Measurements from ENCODE around the gene FTO. TPM values are rescaled to one million over a fixed set of nuclear protein-coding genes. Genes with fewer than 3 reads are reported as not detected.

FTO gene
- total RNA-seq, 4 donors from 2014 or later = 98.1 to 127 (median 109) TPM

DNA sequence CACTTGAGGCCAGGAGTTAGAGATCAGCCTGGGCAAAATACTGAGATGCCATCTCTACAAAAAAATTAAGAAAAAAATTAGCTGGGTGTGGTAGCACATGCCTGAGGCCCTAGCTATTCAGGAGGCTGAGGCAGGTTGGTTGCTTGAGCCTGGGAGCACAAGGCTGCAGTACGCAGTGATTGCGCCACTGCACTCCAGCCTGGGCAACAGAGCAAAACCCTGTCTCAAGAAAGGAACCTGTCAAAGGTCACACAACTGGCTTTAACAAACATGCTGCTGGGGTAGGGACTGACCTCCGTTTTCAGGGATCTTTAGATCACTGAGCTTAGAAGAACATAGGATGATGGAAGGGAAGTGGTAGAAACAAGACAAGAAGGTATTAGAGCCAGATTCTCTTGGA, 487.6 kb downstream of the FTO start:
- Histone ChIP-seq H3K4me1 (peaks cover 0 to 6% (median 0%) of the 10 kb centered on the region in 4 donors), H3K4me3 (no peak overlapping the region), H3K9me3 (peaks cover 0 to 19% (median 0%) of the 10 kb centered on the region in 4 donors), H3K27ac (no peak overlapping the region), H3K36me3 (no peaks in the 10 kb centered on the region), H3K27me3 (no peaks in the 10 kb centered on the region)
- TF ChIP-seq POLR2A (IDR thresholded peaks at IDR 0.05) (no peak), EP300 (IDR thresholded peaks at IDR 0.05) (no peak)
- TF ChIP-seq, protein P1, sequence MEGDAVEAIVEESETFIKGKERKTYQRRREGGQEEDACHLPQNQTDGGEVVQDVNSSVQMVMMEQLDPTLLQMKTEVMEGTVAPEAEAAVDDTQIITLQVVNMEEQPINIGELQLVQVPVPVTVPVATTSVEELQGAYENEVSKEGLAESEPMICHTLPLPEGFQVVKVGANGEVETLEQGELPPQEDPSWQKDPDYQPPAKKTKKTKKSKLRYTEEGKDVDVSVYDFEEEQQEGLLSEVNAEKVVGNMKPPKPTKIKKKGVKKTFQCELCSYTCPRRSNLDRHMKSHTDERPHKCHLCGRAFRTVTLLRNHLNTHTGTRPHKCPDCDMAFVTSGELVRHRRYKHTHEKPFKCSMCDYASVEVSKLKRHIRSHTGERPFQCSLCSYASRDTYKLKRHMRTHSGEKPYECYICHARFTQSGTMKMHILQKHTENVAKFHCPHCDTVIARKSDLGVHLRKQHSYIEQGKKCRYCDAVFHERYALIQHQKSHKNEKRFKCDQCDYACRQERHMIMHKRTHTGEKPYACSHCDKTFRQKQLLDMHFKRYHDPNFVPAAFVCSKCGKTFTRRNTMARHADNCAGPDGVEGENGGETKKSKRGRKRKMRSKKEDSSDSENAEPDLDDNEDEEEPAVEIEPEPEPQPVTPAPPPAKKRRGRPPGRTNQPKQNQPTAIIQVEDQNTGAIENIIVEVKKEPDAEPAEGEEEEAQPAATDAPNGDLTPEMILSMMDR (IDR thresholded peaks at IDR 0.05) = no peak
- no peak for DNase-seq (ENCODE audit: low spot score in 2 of 2)
- 71 to 75% methylated on average over 3 of the region's 3 CpGs for WGBS, 2 donors

DNA sequence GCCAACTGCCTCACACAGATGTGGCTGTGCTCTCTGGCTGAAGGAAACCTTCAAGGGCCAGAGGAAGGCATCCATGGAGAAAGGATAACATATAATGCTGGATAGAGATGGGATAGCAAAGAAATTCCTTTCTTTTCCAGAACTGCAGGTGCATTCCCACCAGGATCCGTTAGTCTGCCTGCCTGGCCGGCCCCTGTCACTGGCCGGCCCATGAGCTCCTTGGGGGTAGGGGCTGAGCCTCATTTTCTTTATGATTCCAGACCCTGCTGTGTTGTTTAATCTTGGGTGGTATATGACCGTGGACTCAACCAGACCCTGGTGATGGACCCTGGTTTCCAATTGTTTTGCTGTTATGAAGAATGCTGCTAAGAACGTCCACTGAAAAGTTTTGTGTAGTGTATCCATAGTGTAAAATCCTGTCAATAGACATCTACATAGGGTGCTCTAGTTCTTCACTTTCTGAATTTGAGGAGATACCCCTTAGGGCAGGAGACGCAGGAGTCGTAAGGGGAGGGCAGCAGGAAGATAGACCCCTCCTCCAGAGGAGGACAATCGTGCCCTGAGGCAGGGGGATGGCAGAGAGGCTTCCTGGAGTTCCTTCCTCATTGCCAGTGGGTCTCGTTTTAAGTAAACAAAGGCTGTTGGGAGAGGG, 489.2 kb downstream of the FTO start:
- DNase-seq (ENCODE audit: low spot score in 2 of 2) = no peak
- peaks cover 0 to 6% (median 0%) of the 10 kb centered on the region in 4 donors for H3K4me1 ChIP-seq
- H3K27me3 ChIP-seq = no peaks in the 10 kb centered on the region
- no peaks in the 10 kb centered on the region for H3K36me3 ChIP-seq
- TF ChIP-seq POLR2A (IDR thresholded peaks at IDR 0.05) = no peak
- no peak for TF ChIP-seq EP300 (IDR thresholded peaks at IDR 0.05)
- TF ChIP-seq, protein P1 (IDR thresholded peaks at IDR 0.05) = no peak
- H3K9me3 ChIP-seq = peaks cover 0 to 19% (median 0%) of the 10 kb centered on the region in 4 donors
- WGBS, 2 donors = 49 to 62% methylated on average over 9 of the region's 9 CpGs
- peak overlapping the region in 1 of 4 donors; percentile 75 for H3K27ac ChIP-seq
- peak overlapping the region in 1 of 4 donors; percentile 30 for H3K4me3 ChIP-seq

DNA sequence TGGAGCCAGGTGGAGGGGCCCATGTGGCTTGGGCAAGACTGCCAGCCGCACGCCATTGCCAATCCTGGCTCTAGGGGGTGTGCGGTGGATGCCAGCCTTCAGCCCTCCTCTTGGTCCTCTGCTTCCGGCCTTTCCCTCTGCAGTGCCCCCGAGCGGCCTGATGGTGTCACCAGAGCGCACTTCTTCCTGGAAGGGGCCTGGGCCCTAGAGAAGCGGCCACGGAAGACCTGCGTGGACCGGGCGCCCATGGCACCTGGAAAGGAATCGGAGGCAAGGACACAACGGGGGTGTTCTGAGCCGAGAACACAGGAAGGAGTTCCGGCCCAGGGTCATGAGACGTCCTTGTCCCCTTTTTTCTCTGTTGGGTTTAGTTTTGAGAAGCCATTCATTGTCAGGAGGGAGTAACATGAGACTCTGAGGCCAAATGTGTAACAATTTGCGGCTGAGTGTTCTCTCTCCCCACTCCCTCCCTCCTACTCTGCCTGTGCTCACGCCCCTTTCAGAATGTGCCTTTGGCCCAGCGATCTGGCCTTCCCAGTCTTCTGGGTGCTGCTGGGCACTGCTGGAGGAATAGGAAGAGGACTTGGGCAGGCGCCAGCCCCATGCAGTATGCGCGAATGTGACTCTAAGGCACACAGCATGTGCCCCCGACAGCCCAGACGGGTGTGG, 489.8 kb downstream of the FTO start:
- Histone ChIP-seq H3K9me3 (peaks cover 0 to 19% (median 0%) of the 10 kb centered on the region in 4 donors), H3K4me1 (peaks cover 0 to 6% (median 0%) of the 10 kb centered on the region in 4 donors), H3K36me3 (no peaks in the 10 kb centered on the region), H3K27ac (peak overlapping the region in 2 of 4 donors; percentile 62 to 75), H3K27me3 (no peaks in the 10 kb centered on the region), H3K4me3 (peak overlapping the region in 1 of 4 donors; percentile 30)
- 13 to 22% methylated on average over 24 to 25 of the region's 25 CpGs for WGBS, 2 donors
- peak; percentile 51 to 65 for DNase-seq (ENCODE audit: low spot score in 2 of 2)
- TF ChIP-seq, protein P1 (IDR thresholded peaks at IDR 0.05) = peak; percentile 49 to 73 (median 60)
- TF ChIP-seq POLR2A (IDR thresholded peaks at IDR 0.05) = no peak
- no peak for TF ChIP-seq EP300 (IDR thresholded peaks at IDR 0.05)

DNA sequence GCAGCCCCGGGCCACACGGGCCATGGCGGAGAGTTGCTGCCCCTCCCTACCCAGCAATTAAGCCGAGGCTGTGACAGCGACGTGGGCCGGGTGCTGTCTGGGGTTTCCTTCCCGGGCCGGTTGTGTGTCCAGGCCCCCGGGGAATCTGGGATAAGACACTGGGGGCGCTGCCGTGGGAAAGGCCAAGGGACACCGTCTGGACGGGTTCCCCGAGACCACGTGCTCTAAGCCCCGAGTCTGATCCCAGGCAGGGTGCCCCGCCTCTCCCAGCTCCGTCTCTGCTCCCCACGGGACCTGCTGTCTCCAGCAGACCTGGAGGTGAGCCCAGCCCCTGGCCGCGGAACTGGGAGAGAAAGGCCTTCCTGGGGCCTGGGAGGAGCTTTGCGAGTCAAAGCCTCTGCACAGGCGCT, 490.4 kb downstream of the FTO start:
- peak; percentile 36 to 50 for DNase-seq (ENCODE audit: low spot score in 2 of 2)
- H3K27me3 ChIP-seq = no peaks in the 10 kb centered on the region
- H3K36me3 ChIP-seq = no peaks in the 10 kb centered on the region
- H3K4me3 ChIP-seq = peak overlapping the region in 1 of 4 donors; percentile 30
- 23 to 55% methylated on average over 16 to 22 of the region's 24 CpGs for WGBS, 2 donors
- peaks cover 0 to 19% (median 0%) of the 10 kb centered on the region in 4 donors for H3K9me3 ChIP-seq
- peak overlapping the region in 2 of 4 donors; percentile 62 to 75 for H3K27ac ChIP-seq
- no peak for TF ChIP-seq EP300 (IDR thresholded peaks at IDR 0.05)
- peaks cover 0 to 6% (median 0%) of the 10 kb centered on the region in 4 donors for H3K4me1 ChIP-seq

DNA sequence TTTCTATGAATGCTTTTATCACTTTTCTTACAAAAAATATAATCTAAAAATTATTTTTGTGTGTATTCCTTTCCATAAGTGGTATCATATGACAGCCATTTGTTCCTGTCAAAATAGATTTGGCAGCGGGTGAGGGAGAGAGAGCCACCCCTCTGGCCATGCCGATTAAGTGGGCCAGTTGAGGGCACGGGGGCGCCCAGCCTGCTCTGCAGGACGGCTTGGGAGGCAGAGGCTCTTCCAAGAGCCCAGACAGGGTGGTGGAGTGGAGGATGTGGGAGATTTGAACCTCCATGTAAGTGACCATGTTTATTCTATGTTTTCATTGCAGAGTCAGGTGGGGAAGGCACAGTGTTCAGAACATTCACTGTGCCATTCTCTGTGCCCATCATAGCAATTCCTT, 493.8 kb downstream of the FTO start:
- Histone ChIP-seq H3K9me3 (peaks cover 0 to 10% (median 0%) of the 10 kb centered on the region in 4 donors), H3K4me3 (no peak overlapping the region), H3K27me3 (no peaks in the 10 kb centered on the region), H3K36me3 (no peaks in the 10 kb centered on the region), H3K4me1 (peaks cover 0 to 6% (median 0%) of the 10 kb centered on the region in 4 donors), H3K27ac (no peak overlapping the region)
- WGBS, 2 donors = 68% methylated on average over 5 of the region's 5 CpGs
- TF ChIP-seq, protein P1 (IDR thresholded peaks at IDR 0.05) = no peak
- TF ChIP-seq POLR2A (IDR thresholded peaks at IDR 0.05) (no peak), EP300 (IDR thresholded peaks at IDR 0.05) (no peak)
- DNase-seq (ENCODE audit: low spot score in 2 of 2) = no peak

Data from tibial nerve (tissue), 4 donors.